ENCODE measurements around the gene HES3. TPM values are rescaled to one million over a fixed set of nuclear protein-coding genes. Genes with fewer than 3 reads are reported as not detected.

HES3 gene
- total RNA-seq, 1 experiment from 2014 or later = not detected

GRCh38 chr1:6269296-6269695 lies 25.3 kb downstream of the HES3 start:
- Histone ChIP-seq H3K9ac (ENCODE audit: low read length) (no peak overlapping the region), H3K79me2 (ENCODE audit: insufficient read depth, low read length) (no peaks in the 10 kb centered on the region), H3K4me3 (replicated peaks in 1 of 2; ENCODE audit: low read depth in 1 of 2, low read length in 2 of 2) (no peak overlapping the region), H3K4me1 (ENCODE audit: control insufficient read depth in 1 of 2, insufficient read depth in 2 of 2, low read length in 2 of 2) (no peaks in the 10 kb centered on the region), H3K36me3 (ENCODE audit: control insufficient read depth in 1 of 2, insufficient read depth in 2 of 2, low read length in 2 of 2) (no peaks in the 10 kb centered on the region), H2AFZ (ENCODE audit: low read depth, low read length, poor library complexity, severe bottlenecking) (no peak overlapping the region), H3K4me2 (ENCODE audit: low read length) (no peak overlapping the region), H3K27me3 (ENCODE audit: insufficient read depth, low read length) (no peaks in the 10 kb centered on the region), H4K20me1 (ENCODE audit: insufficient read depth) (no peaks in the 10 kb centered on the region), H3K9me2 (ENCODE audit: insufficient read depth) (no peaks in the 10 kb centered on the region), H3K9me3 (ENCODE audit: control insufficient read depth in 1 of 2, insufficient read depth in 1 of 2, low read depth in 1 of 2, low read length in 2 of 2) (no peaks in the 10 kb centered on the region), H3K27ac (ENCODE audit: low read depth, low read length) (no peak overlapping the region)
- no peak for DNase-seq (ENCODE audit: low read depth, low spot score)
- CTCF ChIA-PET = no interaction called here
- POLR2A ChIA-PET = no interaction called here
- TF ChIP-seq FOSL1 (IDR thresholded peaks at IDR 0.05; ENCODE audit: low read depth) (no peak), SIN3A (IDR thresholded peaks at IDR 0.05; ENCODE audit: low read depth) (no peak), EZH2 (IDR thresholded peaks at IDR 0.05) (no peak), JUND (IDR thresholded peaks at IDR 0.05) (no peak), YY1 (IDR thresholded peaks at IDR 0.05; ENCODE audit: extremely low read depth, insufficient replicate concordance, low read depth, low read length) (no peak), ATF3 (IDR thresholded peaks at IDR 0.05) (no peak), SRF (IDR thresholded peaks at IDR 0.05; ENCODE audit: low read depth) (no peak), RAD21 (IDR thresholded peaks at IDR 0.05; ENCODE audit: low read depth) (no peak), ELF1 (IDR thresholded peaks at IDR 0.05; ENCODE audit: borderline replicate concordance, low read depth) (no peak), ZBTB33 (IDR thresholded peaks at IDR 0.05; ENCODE audit: extremely low read depth, insufficient replicate concordance, low read length) (no peak), ZFX (IDR thresholded peaks at IDR 0.05) (no peak), REST (IDR thresholded peaks at IDR 0.05; ENCODE audit: low read depth) (no peak), CEBPB (IDR thresholded peaks at IDR 0.05; ENCODE audit: low read depth) (no peak), SP1 (IDR thresholded peaks at IDR 0.05; ENCODE audit: low read depth) (no peak), POLR2AphosphoS5 (IDR thresholded peaks at IDR 0.05; ENCODE audit: low read depth, low read length) (no peak), CBX3 (IDR thresholded peaks at IDR 0.05; ENCODE audit: low read depth) (no peak), POLR2A (IDR thresholded peaks at IDR 0.05; ENCODE audit: borderline replicate concordance, extremely low read depth, insufficient read depth, insufficient read length) (no peak)
- BruUV-seq (replicated peaks) = no TSS peak
- no peak for ATAC-seq
- intact Hi-C loops (cut with micrococcal nuclease) = no loop called here
- RAD21 ChIA-PET (ENCODE audit: low non-redundant PET in 1 of 2, low total read pairs in 2 of 2, uncharacterized antibody in 2 of 2, unreplicated experiment in 2 of 2) = no interaction called here
